IMR-90 (cell line): Measurements from ENCODE around the gene SHC4.
A peak's percentile ranks its signal among the peaks of the same experiment; 100 is the strongest.

Experiments used
- POLR2A ChIP-seq: IDR thresholded peaks from 2 replicates; pipeline ENCODE4 v1.6.1; 2012; ENCODE audit warnings: mild to moderate bottlenecking, low read depth, low read length
- RAD21 ChIP-seq: IDR thresholded peaks from 2 replicates; pipeline ENCODE4 v1.6.1; 2012; ENCODE audit warnings: low read length, improper control_type of control experiment
- TF ChIP-seq, protein P1 (sequence below): conservative IDR thresholded peaks from 2 replicates; pipeline ENCODE4 v1.5.1; 2012; ENCODE audit warnings: mild to moderate bottlenecking, low read depth, low read length, improper control_type of control experiment
- TF ChIP-seq, protein P2 (sequence below): fragments of 150-350 bp; IDR thresholded peaks from 2 replicates; pipeline ENCODE4 v1.6.1; 2017; ENCODE audit warnings: mild to moderate bottlenecking, antibody characterized with exemption, low read length, low read depth

DNA sequence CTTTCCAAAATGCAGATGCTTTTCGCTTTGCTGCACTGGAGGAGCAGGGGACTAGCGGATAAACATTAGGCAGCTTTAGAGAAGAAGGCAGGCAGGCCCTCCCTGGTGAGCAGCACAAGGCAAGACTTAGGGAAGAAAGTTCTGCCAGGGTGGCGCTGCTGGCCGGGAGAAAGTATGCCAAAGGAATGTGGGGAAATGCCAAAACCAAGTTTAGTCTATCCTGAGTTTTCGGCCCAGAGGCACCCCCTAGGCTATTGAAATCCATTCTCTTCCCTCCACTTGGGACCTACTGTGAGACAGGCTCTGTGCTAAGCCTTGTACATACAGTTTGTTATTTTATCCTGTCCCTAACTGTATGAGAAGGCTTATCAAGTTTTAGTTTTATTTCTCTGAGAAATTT lies 9.2 kb downstream of the SHC4 start:
- TF ChIP-seq POLR2A (no peak), RAD21 (peak; percentile 7; the same call in 1 of the 2 replicates)
- TF ChIP-seq, protein P1, sequence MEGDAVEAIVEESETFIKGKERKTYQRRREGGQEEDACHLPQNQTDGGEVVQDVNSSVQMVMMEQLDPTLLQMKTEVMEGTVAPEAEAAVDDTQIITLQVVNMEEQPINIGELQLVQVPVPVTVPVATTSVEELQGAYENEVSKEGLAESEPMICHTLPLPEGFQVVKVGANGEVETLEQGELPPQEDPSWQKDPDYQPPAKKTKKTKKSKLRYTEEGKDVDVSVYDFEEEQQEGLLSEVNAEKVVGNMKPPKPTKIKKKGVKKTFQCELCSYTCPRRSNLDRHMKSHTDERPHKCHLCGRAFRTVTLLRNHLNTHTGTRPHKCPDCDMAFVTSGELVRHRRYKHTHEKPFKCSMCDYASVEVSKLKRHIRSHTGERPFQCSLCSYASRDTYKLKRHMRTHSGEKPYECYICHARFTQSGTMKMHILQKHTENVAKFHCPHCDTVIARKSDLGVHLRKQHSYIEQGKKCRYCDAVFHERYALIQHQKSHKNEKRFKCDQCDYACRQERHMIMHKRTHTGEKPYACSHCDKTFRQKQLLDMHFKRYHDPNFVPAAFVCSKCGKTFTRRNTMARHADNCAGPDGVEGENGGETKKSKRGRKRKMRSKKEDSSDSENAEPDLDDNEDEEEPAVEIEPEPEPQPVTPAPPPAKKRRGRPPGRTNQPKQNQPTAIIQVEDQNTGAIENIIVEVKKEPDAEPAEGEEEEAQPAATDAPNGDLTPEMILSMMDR, result no peak; the same call in 1 of the 2 replicates
- TF ChIP-seq, protein P2, sequence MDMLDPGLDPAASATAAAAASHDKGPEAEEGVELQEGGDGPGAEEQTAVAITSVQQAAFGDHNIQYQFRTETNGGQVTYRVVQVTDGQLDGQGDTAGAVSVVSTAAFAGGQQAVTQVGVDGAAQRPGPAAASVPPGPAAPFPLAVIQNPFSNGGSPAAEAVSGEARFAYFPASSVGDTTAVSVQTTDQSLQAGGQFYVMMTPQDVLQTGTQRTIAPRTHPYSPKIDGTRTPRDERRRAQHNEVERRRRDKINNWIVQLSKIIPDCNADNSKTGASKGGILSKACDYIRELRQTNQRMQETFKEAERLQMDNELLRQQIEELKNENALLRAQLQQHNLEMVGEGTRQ, result no peak
